ENCODE results near the gene TCEANC2. TPM values are rescaled to one million over a fixed set of nuclear protein-coding genes. Genes with fewer than 3 reads are reported as not detected.
A peak's percentile ranks its signal among the peaks of the same experiment; 100 is the strongest.
"Not testable (repeated sequence)": the region's sequence is repeated elsewhere in the genome, so short reads cannot be mapped to it uniquely, and the experiment has no call there.

TCEANC2 gene
- total RNA-seq, 1 donor from 2014 or later = 4.7 TPM

- no peak for ATAC-seq
- intact Hi-C loops (cut with DNase I) = no loop called here
- H3K36me3 ChIP-seq = no peaks in the 10 kb centered on the region
- H3K27me3 ChIP-seq = no peaks in the 10 kb centered on the region
- H3K4me3 ChIP-seq = no peak overlapping the region
- no peak for TF ChIP-seq CTCF (IDR thresholded peaks at IDR 0.05)
- DNase-seq = no peak
- no peak overlapping the region for H3K27ac ChIP-seq
- no peaks in the 10 kb centered on the region for H3K4me1 ChIP-seq
- no peaks in the 10 kb centered on the region for H3K9me3 ChIP-seq
Observed at GRCh38 chr1:54084794-54085193, 31.4 kb downstream of the TCEANC2 start.

DNA sequence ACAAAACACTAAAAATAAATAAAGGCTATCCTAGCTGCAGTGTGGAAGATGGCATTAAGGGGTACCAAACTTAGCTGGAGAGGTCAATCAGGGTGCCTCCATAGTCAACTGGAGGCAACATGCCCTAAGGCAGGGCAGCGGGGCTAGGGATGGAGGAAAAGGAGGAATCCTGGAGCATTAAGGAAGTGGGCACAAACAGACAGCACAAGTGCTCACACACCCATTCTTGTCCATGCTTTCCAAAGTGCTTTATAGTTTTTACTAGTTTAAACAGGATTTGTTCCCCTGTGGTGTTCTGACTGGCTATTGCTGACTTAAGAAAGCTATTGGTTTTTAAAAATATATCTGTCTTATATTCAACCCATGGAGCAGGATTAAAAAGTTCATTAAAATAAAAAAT is 33.3 kb downstream of the TCEANC2 start:
- intact Hi-C loops (cut with DNase I) = no loop called here
- ATAC-seq (no peak), DNase-seq (no peak)
- Histone ChIP-seq H3K36me3 (no peaks in the 10 kb centered on the region), H3K27me3 (no peaks in the 10 kb centered on the region), H3K9me3 (no peaks in the 10 kb centered on the region), H3K4me1 (no peaks in the 10 kb centered on the region), H3K27ac (no peak overlapping the region), H3K4me3 (no peak overlapping the region)
- TF ChIP-seq CTCF (IDR thresholded peaks at IDR 0.05) = no peak

- ATAC-seq (peak; percentile 65), DNase-seq (no peak)
- Histone ChIP-seq H3K4me3 (no peak overlapping the region), H3K9me3 (no peaks in the 10 kb centered on the region), H3K27me3 (no peaks in the 10 kb centered on the region), H3K27ac (no peak overlapping the region), H3K36me3 (no peaks in the 10 kb centered on the region), H3K4me1 (no peaks in the 10 kb centered on the region)
- intact Hi-C loops (cut with DNase I) = no loop called here
- TF ChIP-seq CTCF (IDR thresholded peaks at IDR 0.05) = no peak
Observed at GRCh38 chr1:54088385-54088784, 35.0 kb downstream of the TCEANC2 start.

GRCh38 chr1:54091666-54092065 is 38.3 kb downstream of the TCEANC2 start:
- H3K4me3 ChIP-seq = no peak overlapping the region
- no peak for TF ChIP-seq CTCF (IDR thresholded peaks at IDR 0.05)
- no peak overlapping the region for H3K27ac ChIP-seq
- H3K9me3 ChIP-seq = no peaks in the 10 kb centered on the region
- H3K36me3 ChIP-seq = peaks cover 3% of the 10 kb centered on the region
- H3K4me1 ChIP-seq = peaks cover 9% of the 10 kb centered on the region
- ATAC-seq (no peak), DNase-seq (no peak)
- H3K27me3 ChIP-seq = no peaks in the 10 kb centered on the region
- intact Hi-C loops (cut with DNase I) = no loop called here

DNA sequence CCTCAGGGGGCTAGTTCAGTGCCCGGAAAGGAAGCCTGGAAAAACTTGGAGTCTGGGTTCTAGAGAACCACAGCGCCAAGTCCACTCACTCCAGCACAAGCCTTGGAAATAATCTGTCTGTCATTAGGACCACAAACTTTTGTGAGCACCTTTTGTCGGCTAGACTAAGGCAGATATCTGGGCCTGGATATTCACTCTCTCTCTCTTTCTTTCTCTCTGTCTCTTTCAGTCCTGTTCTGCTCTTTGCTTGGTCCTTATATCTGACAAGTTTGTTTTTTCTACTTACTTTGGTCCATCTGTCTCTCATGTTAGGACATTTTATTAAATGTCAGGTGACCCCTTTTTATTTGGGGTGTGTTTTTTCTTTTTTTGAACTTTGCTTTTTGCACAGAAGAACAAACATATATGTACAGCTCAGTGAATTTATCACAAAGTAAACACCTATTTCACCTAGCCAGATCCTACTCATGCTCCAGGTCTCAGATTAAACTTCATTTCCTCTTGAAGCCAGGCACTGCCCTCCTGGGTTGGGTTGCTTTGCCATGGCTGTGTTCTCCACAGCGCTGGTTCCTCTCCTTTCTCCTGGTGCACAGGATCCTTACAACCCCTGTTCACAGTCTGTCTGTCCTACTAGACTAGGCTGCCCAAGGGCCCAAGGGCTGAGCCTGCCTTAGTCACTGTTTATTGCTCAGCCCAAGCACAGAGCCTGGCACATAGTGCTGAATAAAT is 40.8 kb downstream of the TCEANC2 start:
- Histone ChIP-seq H3K9me3 (no peaks in the 10 kb centered on the region), H3K4me3 (no peak overlapping the region), H3K36me3 (peaks cover 7% of the 10 kb centered on the region), H3K27me3 (no peaks in the 10 kb centered on the region), H3K27ac (no peak overlapping the region), H3K4me1 (peaks cover 9% of the 10 kb centered on the region)
- DNase-seq (no peak), ATAC-seq (peak; percentile 31)
- intact Hi-C loops (cut with DNase I) = no loop called here
- TF ChIP-seq CTCF (IDR thresholded peaks at IDR 0.05) = no peak

DNA sequence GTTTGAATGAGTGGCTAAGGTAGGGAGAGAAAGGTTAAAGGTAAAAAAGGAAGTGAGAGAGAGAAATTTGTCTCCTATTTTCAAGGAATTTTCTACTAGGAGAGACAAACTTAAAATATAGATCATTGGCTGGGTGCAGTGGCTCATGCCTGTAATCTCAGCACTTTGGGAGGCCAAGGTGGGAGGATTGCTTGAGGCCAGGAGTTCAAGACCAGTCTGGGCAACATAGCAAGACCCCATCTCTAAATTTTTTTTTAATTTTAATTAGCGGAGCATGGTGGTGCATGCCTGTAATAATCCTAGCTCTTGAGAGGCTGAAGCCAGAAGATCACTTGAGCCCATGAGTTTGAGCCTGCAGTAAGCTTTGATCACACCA is 41.3 kb downstream of the TCEANC2 start:
- ATAC-seq; H3K9me3 ChIP-seq; H3K4me1 ChIP-seq; H3K4me3 ChIP-seq; intact Hi-C loops (cut with DNase I); DNase-seq; H3K27ac ChIP-seq; H3K27me3 ChIP-seq; H3K36me3 ChIP-seq: not testable (repeated sequence)
